Naive thymus-derived CD8-positive, alpha-beta T cell (primary cell): Measurements from ENCODE around the gene PIP5K1C. TPM values are rescaled to one million over a fixed set of nuclear protein-coding genes. Genes with fewer than 3 reads are reported as not detected.

Source experiments
- ATAC-seq, 2 donors: fragments of 150-1000 bp; cut with Tn5 transposase in 1 of 2; sonication (Bioruptor Pico), chemical (Tn5 transposase) in 1 of 2; 1 replicate in 1 of 2; 2 replicates in 1 of 2; pipeline ENCODE4 v1.10.0; 2021; ENCODE audit warnings: mild to moderate bottlenecking in 2 of 2, moderate library complexity in 2 of 2
- POLR2A ChIA-PET: fragments of 350-600 bp; sonication (Branson Sonifier 250); formaldehyde crosslinking; loops from one replicate; lab custom pipeline; 2021; ENCODE audit warnings: antibody characterized with exemption; lab: Charles Lee
- DNase-seq, 10 donors: peaks; one replicate each; pipeline versions ENCODE4 v3.0.0 to v3.0.0-alpha.2; 2020 to 2022
- H3K27ac Mint-ChIP-seq, 10 donors: one replicate each; pipeline ENCODE4 v1.8.0; 2020 to 2022; ENCODE audit warnings: mild to moderate bottlenecking in 10 of 10, mixed read lengths in 10 of 10, moderate library complexity in 4 of 10, inconsistent platforms in 1 of 10
- H3K27me3 Mint-ChIP-seq, 5 donors: one replicate each; pipeline ENCODE4 v1.8.0; 2021 to 2022; ENCODE audit warnings: mixed read lengths in 5 of 5
- H3K36me3 Mint-ChIP-seq, 3 donors: one replicate each; pipeline ENCODE4 v1.8.0; 2020 to 2022; ENCODE audit warnings: mixed read lengths in 3 of 3, mild to moderate bottlenecking in 2 of 3, inconsistent platforms in 1 of 3
- H3K4me1 Mint-ChIP-seq, 4 donors: one replicate each; pipeline ENCODE4 v1.8.0; 2021 to 2022; ENCODE audit warnings: mixed read lengths in 4 of 4
- H3K4me3 Mint-ChIP-seq, 10 donors: one replicate each; pipeline ENCODE4 v1.8.0; 2020 to 2022; ENCODE audit warnings: mild to moderate bottlenecking in 10 of 10, mixed read lengths in 10 of 10, moderate library complexity in 6 of 10, inconsistent platforms in 1 of 10
- H3K9me3 Mint-ChIP-seq, 9 donors: one replicate each; pipeline ENCODE4 v1.8.0; 2020 to 2022; ENCODE audit warnings: mixed read lengths in 9 of 9, mild to moderate bottlenecking in 3 of 9, inconsistent platforms in 1 of 9, moderate library complexity in 1 of 9
- polyA plus RNA-seq, 3 donors: library from polyadenylated mRNA; unstranded; fragments of 300-500 nt; fragmentation: Illumina TruSeq; gene quantifications; one replicate each; pipeline ENCODE4 v1.2.3, GENCODE V29; 2021
- total RNA-seq, 8 experiments: library from RNA in 2 of 8; stranded (reverse) in 2 of 8; gene quantifications; one replicate each; pipeline ENCODE4 v1.2.3 and lab custom pipeline; 2021 to 2026

The PIP5K1C gene
- total and polyA plus RNA-seq, 5 experiments from 2014 or later, result 3.9 to 32.0 (median 10.1) TPM

GRCh38 chr19:3691726-3692125 lies 8.5 kb downstream of the PIP5K1C start:
- Mint-ChIP-seq H3K36me3 (peaks cover 0 to 2% (median 0%) of the 10 kb centered on the region in 3 donors), H3K9me3 (peaks cover 0 to 2% (median 0%) of the 10 kb centered on the region in 9 donors), H3K4me1 (peaks cover 28 to 53% (median 44%) of the 10 kb centered on the region in 4 donors), H3K4me3 (no peak overlapping the region), H3K27me3 (no peaks in the 10 kb centered on the region), H3K27ac (peak overlapping the region in 3 of 10 donors; percentile 9 to 72 (median 24))
- POLR2A ChIA-PET, result interaction anchor here (1.1 kb wide), 1 partner anchor 20 kb away, joined by 4 read pairs; no protein-coding TSS in a partner anchor
- DNase-seq, result no peak
- ATAC-seq, result no peak

DNA sequence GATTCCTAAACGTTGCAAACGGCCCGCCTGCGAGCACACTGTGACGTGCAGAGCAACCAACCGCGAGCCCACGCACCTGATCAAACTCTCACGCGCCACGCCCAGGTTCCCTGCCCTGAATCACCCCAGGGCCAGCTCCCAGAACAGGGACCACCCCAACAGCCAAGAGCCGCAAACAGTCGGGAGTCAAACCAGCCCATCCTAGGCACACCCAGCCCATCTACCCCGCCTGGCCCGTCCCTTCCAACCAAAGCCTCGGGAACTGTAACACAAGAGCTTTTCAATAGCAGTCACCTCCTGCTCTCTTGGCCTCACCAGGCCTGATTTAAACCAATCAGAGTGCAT lies 8.9 kb downstream of the PIP5K1C start:
- Mint-ChIP-seq H3K4me3 (no peak overlapping the region), H3K27me3 (no peaks in the 10 kb centered on the region), H3K4me1 (peaks cover 27 to 53% (median 43%) of the 10 kb centered on the region in 4 donors), H3K27ac (peak overlapping the region in 4 of 10 donors; percentile 5 to 72 (median 16)), H3K9me3 (peaks cover 0 to 2% (median 0%) of the 10 kb centered on the region in 9 donors), H3K36me3 (peaks cover 0 to 2% (median 0%) of the 10 kb centered on the region in 3 donors)
- DNase-seq, result no peak
- ATAC-seq, result no peak
- POLR2A ChIA-PET, result interaction anchor here (1.4 kb wide), 1 partner anchor 71 kb away, joined by 3 read pairs; the partner anchor contains the start of gene MRPL54

GRCh38 chr19:3690551-3691371 lies 9.5 kb downstream of the PIP5K1C start:
- ATAC-seq (no peak), DNase-seq (no peak)
- Mint-ChIP-seq H3K27me3 (no peaks in the 10 kb centered on the region), H3K4me3 (peak overlapping the region in 1 of 10 donors; percentile 24), H3K9me3 (peaks cover 0 to 2% (median 0%) of the 10 kb centered on the region in 9 donors), H3K36me3 (no peaks in the 10 kb centered on the region), H3K4me1 (peaks cover 23 to 48% (median 39%) of the 10 kb centered on the region in 4 donors), H3K27ac (peak overlapping the region in 9 of 10 donors; percentile 5 to 74 (median 24))
- POLR2A ChIA-PET, result interaction anchor here (0.7 to 1.4 kb wide), 4 partner anchors 21 to 465 kb away, joined by 3 to 4 read pairs (median 3); partner anchors contain the start of gene MRPL54

DNA sequence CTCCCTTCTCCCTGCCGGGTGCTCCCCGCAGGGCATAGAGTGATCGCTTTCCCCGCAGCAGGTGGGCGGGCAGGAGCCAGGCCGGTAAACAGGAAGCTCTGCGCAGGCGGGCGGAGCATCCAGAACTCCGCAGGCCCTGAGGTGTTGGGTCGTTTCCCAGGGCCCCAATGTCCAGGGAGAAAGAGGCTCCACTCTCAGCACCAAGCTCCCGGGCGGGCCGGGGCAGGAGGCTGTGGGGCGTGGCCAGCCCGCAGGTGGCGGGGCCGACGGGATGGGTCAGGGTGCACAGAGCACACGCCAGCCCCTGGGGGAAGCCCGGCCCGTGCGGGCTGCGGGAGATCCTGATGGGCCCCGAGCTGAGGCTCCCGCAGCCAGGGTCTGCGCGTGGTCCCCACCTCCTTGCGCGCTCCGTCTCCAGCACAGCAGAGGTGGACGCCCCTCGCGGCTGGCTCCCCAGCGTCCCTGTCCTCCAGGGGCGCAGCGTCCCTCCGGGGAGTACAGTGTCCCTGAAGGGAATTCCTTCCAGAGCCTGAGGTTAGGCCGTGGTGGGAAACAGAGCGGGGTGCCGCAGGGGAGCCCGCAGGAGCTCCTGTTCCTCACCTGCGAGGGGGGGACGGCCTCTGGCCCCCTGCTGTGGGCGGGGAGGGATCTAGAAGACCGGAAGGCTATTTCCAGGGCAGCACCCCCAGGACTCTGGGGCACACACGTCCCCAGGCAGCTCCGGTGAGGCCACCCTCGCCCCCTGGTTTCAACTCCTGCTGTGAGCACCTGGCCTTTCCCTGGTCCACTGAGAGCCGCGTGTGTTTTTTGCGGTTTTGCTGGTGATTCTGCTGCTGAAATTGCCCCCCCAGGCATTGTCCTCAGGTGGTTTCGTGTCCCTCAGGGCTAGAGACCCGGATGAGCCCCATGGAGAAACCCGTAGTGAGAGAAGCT lies 12.2 kb downstream of the PIP5K1C start:
- H3K27me3 Mint-ChIP-seq, result no peaks in the 10 kb centered on the region
- H3K36me3 Mint-ChIP-seq, result peaks cover 0 to 8% (median 4%) of the 10 kb centered on the region in 3 donors
- peaks cover 27 to 56% (median 50%) of the 10 kb centered on the region in 4 donors for H3K4me1 Mint-ChIP-seq
- POLR2A ChIA-PET, result interaction anchor here (0.6 to 5.2 kb wide), 24 partner anchors 10 to 640 kb away, joined by 3 to 98 read pairs (median 4); partner anchors contain the start of genes MATK, MRPL54, PIP5K1C and YJU2
- H3K4me3 Mint-ChIP-seq, result peak overlapping the region; percentile 78 to 98 (median 88)
- ATAC-seq (peak; percentile 78 to 80), DNase-seq (peak in 6 of 10 donors; percentile 36 to 70 (median 50))
- peak overlapping the region; percentile 85 to 98 (median 94) for H3K27ac Mint-ChIP-seq
- H3K9me3 Mint-ChIP-seq, result peaks cover 0 to 2% (median 0%) of the 10 kb centered on the region in 9 donors

- DNase-seq (peak in 1 of 10 donors; percentile 27), ATAC-seq (peak; percentile 29 to 30)
- Mint-ChIP-seq H3K36me3 (peaks cover 0 to 8% (median 4%) of the 10 kb centered on the region in 3 donors), H3K4me1 (peaks cover 23 to 53% (median 48%) of the 10 kb centered on the region in 4 donors), H3K4me3 (peak overlapping the region; percentile 78 to 98 (median 88)), H3K27ac (peak overlapping the region; percentile 85 to 98 (median 94)), H3K27me3 (no peaks in the 10 kb centered on the region), H3K9me3 (peaks cover 0 to 1% (median 0%) of the 10 kb centered on the region in 9 donors)
- POLR2A ChIA-PET, result interaction anchor here (0.6 to 5.2 kb wide), 19 partner anchors 11 to 560 kb away, joined by 3 to 98 read pairs (median 5); partner anchors contain the start of genes MRPL54, PIP5K1C, YJU2 and ZBTB7A
These were observed 12.9 kb downstream of the PIP5K1C start for GRCh38 chr19:3687393-3687773.

DNA sequence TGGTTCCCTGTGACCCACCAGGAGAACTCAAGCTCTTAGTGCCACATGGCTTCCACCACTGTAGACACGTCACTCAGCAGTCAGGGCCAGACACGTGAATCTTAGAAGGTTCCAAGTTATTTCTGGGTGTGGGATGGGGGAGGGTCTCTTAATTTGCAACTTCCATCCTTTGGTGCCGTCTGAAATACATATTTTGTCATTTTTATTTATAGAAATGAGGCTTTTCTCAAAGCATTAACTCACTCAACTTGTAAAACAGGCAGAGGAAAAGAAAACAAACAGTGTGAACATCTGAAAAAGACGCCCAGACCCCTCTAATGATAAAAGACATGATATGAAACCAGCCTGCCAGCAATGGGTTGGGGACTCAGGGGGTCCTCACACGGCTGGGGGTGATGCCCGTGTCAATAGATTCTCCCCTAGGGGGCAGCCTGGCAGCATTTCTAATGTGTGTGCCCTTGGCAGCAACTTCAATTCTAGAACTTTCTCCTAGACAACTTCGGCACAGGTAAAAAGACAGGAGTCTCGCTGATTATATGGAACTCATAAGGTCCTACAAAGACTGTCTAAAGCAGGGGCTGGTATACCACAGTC lies 15.4 kb downstream of the PIP5K1C start:
- H3K4me1 Mint-ChIP-seq, result peaks cover 17 to 38% (median 32%) of the 10 kb centered on the region in 4 donors
- H3K4me3 Mint-ChIP-seq, result peak overlapping the region in 3 of 10 donors; percentile 20 to 48 (median 31)
- POLR2A ChIA-PET, result interaction anchor here (5.2 kb wide), 1 partner anchor 14 kb away, joined by 98 read pairs; the partner anchor contains the start of gene PIP5K1C
- H3K36me3 Mint-ChIP-seq, result peaks cover 0 to 9% (median 4%) of the 10 kb centered on the region in 3 donors
- ATAC-seq (no peak), DNase-seq (no peak)
- no peaks in the 10 kb centered on the region for H3K27me3 Mint-ChIP-seq
- no peaks in the 10 kb centered on the region for H3K9me3 Mint-ChIP-seq
- peak overlapping the region in 6 of 10 donors; percentile 20 to 66 (median 50) for H3K27ac Mint-ChIP-seq

DNA sequence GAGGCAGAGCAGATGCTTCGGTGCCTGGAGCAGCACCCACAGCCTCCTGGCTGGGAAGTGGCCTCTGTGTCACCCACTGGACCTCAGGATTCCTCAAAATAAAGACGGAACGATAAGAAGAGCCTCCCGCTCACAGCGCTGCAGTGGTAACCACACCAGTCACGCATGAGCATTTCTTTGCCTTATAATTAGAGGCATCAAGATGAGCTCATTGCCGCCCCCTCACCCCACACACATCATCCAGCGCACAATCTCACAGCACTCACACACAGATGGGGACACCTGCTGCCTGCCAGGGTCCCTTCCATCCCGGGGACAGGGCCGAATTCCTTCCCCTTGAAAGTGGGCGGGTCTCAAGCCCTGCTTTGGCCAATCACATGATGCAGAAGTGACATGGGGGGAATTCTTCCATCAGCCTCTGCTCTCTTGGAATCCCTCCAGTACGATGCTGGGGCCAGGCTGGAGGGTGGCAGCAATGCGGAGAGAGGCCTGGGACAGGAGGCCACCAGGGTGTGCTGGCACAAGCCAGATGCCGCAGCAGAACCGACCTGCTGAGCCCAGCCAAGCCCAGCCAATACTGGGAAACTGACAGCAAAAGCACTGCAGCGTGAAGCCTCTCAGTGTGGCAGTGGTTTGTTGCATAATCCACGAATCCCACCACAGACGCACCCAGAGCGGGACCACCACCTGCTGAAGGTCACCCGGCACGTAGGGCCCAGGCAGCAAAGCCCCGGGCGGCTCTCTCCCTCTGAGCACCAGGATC lies 16.0 kb downstream of the PIP5K1C start:
- peaks cover 0 to 9% (median 4%) of the 10 kb centered on the region in 3 donors for H3K36me3 Mint-ChIP-seq
- H3K4me3 Mint-ChIP-seq, result peak overlapping the region in 4 of 10 donors; percentile 6 to 55 (median 38)
- H3K9me3 Mint-ChIP-seq, result no peaks in the 10 kb centered on the region
- H3K27me3 Mint-ChIP-seq, result no peaks in the 10 kb centered on the region
- H3K27ac Mint-ChIP-seq, result peak overlapping the region in 2 of 10 donors; percentile 20 to 46
- DNase-seq (no peak), ATAC-seq (no peak)
- POLR2A ChIA-PET, result interaction anchor here (0.6 kb wide), 1 partner anchor 10 kb away, joined by 3 read pairs; no protein-coding TSS in a partner anchor
- H3K4me1 Mint-ChIP-seq, result peaks cover 13 to 34% (median 27%) of the 10 kb centered on the region in 4 donors

GRCh38 chr19:3683405-3684053 lies 16.7 kb downstream of the PIP5K1C start:
- Mint-ChIP-seq H3K27ac (peak overlapping the region in 3 of 10 donors; percentile 56 to 57 (median 57)), H3K4me3 (peak overlapping the region in 4 of 10 donors; percentile 6 to 55 (median 39)), H3K36me3 (peaks cover 0 to 9% (median 4%) of the 10 kb centered on the region in 3 donors), H3K27me3 (no peaks in the 10 kb centered on the region), H3K9me3 (no peaks in the 10 kb centered on the region), H3K4me1 (peaks cover 12 to 29% (median 23%) of the 10 kb centered on the region in 4 donors)
- no peak for DNase-seq
- POLR2A ChIA-PET, result no interaction called here
- ATAC-seq, result no peak

GRCh38 chr19:3682741-3683404 lies 17.4 kb downstream of the PIP5K1C start:
- no peak for ATAC-seq
- Mint-ChIP-seq H3K4me1 (peaks cover 9 to 26% (median 19%) of the 10 kb centered on the region in 4 donors), H3K9me3 (no peaks in the 10 kb centered on the region)

GRCh38 chr19:3682286-3682685 lies 18.0 kb downstream of the PIP5K1C start:
- no peak for ATAC-seq
- POLR2A ChIA-PET, result no interaction called here

More at GRCh38 chr19:3682741-3683404, 17.4 kb downstream of the PIP5K1C start:
- no peak for DNase-seq
- Mint-ChIP-seq H3K27ac (peak overlapping the region in 2 of 10 donors; percentile 56 to 57), H3K36me3 (peaks cover 0 to 9% (median 4%) of the 10 kb centered on the region in 3 donors), H3K4me3 (peak overlapping the region in 2 of 10 donors; percentile 31 to 47), H3K27me3 (no peaks in the 10 kb centered on the region)
- POLR2A ChIA-PET, result no interaction called here

More at GRCh38 chr19:3682286-3682685, 18.0 kb downstream of the PIP5K1C start:
- no peak overlapping the region for H3K4me3 Mint-ChIP-seq
- no peaks in the 10 kb centered on the region for H3K9me3 Mint-ChIP-seq
- H3K27me3 Mint-ChIP-seq, result no peaks in the 10 kb centered on the region
- peaks cover 0 to 9% (median 4%) of the 10 kb centered on the region in 3 donors for H3K36me3 Mint-ChIP-seq
- DNase-seq, result no peak
- no peak overlapping the region for H3K27ac Mint-ChIP-seq
- peaks cover 8 to 26% (median 18%) of the 10 kb centered on the region in 4 donors for H3K4me1 Mint-ChIP-seq
